GM12801 (cell line): ENCODE results near the gene SNTB2.

ENCODE experiments used
- TF ChIP-seq, protein P1 (sequence below): IDR thresholded peaks from one replicate; pipeline ENCODE4 v1.5.1; 2011; ENCODE audit warnings: control low read depth; ENCODE audit not compliant: insufficient read length; ENCODE audit errors: extremely low read depth

Gene SNTB2

DNA sequence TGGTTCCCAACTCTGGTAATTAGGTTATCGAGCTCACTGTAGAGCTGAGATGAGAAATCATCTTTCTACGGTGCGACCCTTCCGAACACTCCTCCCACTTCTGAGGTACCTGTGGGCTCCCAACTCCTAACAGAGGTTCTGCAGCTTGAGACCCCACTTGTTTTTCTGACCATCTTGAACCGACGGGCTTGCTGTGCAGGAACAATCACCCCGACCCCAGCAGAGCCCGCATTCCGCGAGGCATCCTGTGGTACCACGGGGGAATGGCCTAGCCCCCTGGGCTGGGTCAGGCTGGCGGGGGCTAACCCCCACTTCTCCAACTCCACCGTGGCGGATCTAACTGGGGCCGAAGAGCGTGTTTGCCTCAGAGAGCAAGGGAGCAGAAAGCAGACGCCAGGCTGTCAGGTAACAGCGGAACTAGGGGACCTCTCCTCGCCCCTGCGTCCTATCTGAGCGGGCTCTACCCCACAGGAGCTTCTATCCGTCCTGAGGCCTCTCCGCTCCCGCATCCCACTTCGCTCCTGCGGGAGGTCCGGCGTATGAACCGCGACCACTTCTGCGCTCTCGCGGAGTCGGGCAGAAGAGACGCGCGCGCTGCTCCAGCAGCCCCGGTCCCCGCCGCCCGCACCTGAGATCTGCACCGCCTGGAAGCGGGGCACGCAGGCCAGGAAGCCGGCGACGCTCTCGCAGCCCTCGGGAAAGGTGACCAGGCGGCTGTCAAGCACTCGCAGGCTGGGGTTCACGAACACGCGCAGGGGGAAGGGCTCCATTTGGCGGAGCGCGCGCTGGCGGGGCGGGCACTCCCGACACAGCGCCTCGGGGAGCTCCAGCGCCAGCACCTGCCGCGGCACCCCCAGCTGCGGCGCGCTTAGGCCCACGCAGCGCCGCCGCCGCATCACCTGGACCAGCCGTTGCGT, 142.7 kb downstream of the SNTB2 start:
- TF ChIP-seq, protein P1, sequence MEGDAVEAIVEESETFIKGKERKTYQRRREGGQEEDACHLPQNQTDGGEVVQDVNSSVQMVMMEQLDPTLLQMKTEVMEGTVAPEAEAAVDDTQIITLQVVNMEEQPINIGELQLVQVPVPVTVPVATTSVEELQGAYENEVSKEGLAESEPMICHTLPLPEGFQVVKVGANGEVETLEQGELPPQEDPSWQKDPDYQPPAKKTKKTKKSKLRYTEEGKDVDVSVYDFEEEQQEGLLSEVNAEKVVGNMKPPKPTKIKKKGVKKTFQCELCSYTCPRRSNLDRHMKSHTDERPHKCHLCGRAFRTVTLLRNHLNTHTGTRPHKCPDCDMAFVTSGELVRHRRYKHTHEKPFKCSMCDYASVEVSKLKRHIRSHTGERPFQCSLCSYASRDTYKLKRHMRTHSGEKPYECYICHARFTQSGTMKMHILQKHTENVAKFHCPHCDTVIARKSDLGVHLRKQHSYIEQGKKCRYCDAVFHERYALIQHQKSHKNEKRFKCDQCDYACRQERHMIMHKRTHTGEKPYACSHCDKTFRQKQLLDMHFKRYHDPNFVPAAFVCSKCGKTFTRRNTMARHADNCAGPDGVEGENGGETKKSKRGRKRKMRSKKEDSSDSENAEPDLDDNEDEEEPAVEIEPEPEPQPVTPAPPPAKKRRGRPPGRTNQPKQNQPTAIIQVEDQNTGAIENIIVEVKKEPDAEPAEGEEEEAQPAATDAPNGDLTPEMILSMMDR, result no peak

DNA sequence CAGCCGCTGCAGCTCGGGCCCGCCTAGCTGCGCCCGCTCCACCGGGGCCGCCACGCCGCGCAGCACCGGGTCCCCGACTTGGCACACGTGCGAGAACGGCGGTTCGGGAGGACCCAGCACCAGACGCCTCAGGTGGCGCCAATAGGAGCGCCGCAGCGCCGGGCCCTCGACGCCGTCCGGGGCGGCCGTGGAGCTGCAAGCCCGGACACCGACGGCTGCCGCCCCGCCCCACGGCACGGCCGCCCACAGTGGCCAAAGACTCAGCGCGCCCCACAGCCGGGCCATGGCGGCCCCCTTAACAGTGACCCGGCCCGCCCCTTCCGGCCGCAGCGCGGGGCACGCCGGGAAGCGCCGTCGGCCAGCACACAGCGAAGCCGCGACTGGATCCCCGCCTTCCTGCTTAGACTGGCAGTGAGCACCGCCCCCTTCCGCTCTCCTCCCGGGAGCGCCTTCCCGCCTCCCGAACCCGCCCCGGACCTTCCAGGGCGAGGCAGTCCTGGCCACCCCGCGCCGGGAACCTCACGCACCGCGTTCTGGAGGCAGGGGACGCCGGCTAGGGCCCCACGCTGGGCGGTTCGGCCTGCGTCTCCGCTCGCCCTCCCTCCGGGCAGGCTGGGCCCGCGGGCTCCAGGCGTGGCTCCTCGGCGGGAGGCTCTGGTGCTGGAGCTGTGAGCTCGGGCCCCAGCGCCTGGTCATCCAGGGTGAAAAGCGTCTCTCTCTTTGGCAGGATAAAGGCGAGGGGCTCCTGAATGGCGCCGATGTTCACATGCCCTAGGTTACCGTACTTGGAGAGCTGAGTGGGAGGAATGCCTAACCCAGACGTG, 143.5 kb downstream of the SNTB2 start, which contains the start of gene PDF:
TSS of gene PDF (minus strand) at position 303 of the 824 bp plus-strand sequence. CDS start at position 285, 18 bp downstream.
- TF ChIP-seq, protein P1, result no peak

DNA sequence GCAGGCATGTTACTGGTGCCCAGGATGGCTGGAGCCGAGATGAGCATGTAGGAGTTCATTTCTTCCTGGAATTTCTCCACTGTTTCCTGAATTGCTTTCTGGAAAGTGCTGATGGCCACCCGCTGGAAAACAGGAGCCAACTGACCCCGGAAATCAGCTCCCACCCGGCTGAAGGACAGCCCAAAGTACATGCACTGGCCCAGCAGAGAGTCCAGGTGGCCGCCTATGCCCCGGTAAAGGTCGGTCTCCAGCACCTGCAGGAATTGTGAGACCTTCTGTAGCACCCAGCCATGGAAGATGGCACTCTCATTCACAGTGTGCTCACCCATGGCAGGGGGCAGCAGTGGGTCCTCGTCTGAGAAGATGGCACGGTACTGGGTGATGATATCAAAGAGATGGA, 147.7 kb downstream of the SNTB2 start:
- TF ChIP-seq, protein P1, result no peak

DNA sequence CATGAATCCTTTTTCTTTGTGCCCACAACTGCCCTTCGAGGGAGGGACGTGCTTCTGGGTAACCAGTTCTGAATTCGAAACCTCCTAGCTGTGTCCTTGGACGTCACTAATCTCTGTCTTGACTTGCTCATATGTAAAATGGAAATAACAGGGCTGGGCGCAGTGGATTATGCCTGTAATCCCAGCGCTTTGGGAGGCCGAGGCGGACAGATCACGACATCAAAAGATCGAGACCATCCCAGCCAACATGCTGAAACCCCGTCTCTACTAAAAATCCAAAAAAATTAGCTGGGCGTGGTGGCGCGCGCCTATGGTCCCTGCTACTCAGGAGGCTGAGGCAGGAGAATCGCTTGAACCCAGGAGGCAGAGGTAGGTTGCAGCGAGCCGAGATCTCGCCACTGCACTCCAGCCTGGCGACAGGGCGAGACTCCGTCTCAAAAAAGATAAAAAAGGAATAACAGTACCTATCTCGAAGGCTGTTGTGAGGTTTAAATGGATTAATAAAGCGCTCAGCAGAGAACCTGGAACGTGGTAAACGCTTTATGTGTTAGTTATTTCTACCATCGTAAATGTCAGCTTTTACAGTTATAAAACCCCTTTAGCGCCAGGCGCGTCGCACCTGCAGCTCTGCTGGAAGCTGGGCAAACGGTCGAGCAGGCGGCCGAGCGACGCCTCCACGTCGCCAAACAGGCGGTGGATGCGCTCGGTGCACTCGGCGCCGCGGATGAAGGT, 151.8 kb downstream of the SNTB2 start:
- TF ChIP-seq, protein P1, result no peak

DNA sequence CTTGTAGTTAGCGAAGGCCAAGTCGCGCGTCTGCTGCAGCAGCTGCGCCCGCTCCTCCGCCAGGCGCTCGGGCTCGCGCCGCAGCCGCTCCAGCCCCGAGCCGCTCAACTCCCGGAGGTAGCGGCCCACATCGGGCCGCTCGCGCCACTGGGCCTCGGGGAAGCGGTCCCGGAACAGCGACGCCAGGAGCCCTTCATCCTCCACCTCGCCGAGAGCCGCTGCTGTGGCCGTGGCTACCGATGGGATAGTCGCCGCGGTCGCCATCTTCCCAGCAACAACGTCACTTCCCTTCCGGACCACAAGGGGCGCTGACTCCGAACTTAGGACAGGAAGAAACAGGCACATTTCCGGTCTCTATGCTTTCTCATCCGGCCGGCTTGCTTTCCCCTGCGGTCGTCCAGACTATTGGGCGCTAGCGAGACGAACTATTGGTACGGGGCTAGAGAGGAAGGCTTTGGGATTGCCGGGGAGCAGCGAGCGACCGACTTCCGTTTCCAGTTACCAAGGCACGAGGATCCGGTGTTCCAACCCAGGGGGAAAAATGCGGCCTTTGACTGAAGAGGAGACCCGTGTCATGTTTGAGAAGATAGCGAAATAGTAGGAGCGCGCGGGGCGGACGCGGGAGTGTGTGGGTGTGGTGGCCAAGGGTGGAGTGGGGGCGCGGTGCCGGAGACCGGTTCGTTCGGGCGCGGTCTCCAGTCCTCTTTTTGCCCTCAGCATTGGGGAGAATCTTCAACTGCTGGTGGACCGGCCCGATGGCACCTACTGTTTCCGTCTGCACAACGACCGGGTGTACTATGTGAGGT, 152.5 kb downstream of the SNTB2 start, which contains the start of the genes COG8 and NIP7:
TSS of gene COG8 (minus strand) at position 276 of the 806 bp plus-strand sequence. CDS start at position 264, 12 bp downstream.
TSS of gene NIP7 (plus strand) at position 484 of the 806 bp plus-strand sequence. CDS start at position 542, 58 bp downstream.
- TF ChIP-seq, protein P1, result no peak

DNA sequence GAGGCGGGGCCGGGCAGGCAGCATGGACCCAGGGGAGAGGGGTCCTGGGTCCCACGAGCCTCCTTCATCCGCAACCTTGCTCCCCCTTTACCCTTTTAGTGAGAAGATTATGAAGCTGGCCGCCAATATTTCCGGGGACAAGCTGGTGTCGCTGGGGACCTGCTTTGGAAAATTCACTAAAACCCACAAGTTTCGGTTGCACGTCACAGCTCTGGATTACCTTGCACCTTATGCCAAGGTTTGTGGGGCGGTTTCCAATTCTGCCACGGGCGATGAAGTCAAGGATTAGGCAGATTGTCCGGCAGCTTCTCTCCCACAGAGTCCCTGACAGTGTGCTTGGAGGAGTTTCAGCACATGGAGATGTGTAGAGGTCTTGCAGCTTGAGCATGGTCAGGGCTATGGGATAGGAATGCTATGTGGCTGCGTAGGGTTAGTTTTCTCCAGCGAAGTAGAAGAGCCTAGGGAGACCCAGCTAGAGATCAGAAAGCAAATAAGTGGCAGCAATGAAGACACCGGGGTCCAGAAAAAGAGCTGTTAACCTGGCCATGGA, 153.2 kb downstream of the SNTB2 start:
- TF ChIP-seq, protein P1, result no peak
